ENCODE measurements around the gene GADD45A. TPM values are rescaled to one million over a fixed set of nuclear protein-coding genes. Genes with fewer than 3 reads are reported as not detected.

GADD45A gene, protein sequence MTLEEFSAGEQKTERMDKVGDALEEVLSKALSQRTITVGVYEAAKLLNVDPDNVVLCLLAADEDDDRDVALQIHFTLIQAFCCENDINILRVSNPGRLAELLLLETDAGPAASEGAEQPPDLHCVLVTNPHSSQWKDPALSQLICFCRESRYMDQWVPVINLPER
- 143 TPM for total RNA-seq (ENCODE audit: unreplicated experiment)
- long read RNA-seq, transcript GADD45A-202 (4 exons, 1,496 nt), result major isoform, 14 of 21 reads
- long read RNA-seq, partial matches to known transcripts, result 6 of 21 reads
- long read RNA-seq, other reads (novel, unspliced or antisense), result 1 of 21 reads

DNA sequence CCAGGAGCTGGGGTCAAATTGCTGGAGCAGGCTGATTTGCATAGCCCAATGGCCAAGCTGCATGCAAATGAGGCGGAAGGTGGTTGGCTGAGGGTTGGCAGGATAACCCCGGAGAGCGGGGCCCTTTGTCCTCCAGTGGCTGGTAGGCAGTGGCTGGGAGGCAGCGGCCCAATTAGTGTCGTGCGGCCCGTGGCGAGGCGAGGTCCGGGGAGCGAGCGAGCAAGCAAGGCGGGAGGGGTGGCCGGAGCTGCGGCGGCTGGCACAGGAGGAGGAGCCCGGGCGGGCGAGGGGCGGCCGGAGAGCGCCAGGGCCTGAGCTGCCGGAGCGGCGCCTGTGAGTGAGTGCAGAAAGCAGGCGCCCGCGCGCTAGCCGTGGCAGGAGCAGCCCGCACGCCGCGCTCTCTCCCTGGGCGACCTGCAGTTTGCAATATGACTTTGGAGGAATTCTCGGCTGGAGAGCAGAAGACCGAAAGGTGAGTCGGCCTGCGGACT, at the start of gene GADD45A:
Gene GADD45A (plus strand): TSS at position 135 of the 491 bp plus-strand sequence. CDS start 294 bp downstream, at position 429.
- peak within 1 kb of the TSS; percentile 88 for H3K4me3 Mint-ChIP-seq (ENCODE audit: unreplicated experiment)
- TF ChIP-seq, protein P1, sequence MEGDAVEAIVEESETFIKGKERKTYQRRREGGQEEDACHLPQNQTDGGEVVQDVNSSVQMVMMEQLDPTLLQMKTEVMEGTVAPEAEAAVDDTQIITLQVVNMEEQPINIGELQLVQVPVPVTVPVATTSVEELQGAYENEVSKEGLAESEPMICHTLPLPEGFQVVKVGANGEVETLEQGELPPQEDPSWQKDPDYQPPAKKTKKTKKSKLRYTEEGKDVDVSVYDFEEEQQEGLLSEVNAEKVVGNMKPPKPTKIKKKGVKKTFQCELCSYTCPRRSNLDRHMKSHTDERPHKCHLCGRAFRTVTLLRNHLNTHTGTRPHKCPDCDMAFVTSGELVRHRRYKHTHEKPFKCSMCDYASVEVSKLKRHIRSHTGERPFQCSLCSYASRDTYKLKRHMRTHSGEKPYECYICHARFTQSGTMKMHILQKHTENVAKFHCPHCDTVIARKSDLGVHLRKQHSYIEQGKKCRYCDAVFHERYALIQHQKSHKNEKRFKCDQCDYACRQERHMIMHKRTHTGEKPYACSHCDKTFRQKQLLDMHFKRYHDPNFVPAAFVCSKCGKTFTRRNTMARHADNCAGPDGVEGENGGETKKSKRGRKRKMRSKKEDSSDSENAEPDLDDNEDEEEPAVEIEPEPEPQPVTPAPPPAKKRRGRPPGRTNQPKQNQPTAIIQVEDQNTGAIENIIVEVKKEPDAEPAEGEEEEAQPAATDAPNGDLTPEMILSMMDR (IDR thresholded peaks at IDR 0.05; ENCODE audit: partially characterized antibody, unreplicated experiment), result no peak
- H3K27me3 Mint-ChIP-seq (ENCODE audit: unreplicated experiment), result peaks cover 11% of the 10 kb centered on the region
- H3K36me3 Mint-ChIP-seq (ENCODE audit: unreplicated experiment), result peaks cover 6% of the 10 kb centered on the region
- peak within 1 kb of the TSS; percentile 97 for H3K27ac Mint-ChIP-seq (ENCODE audit: unreplicated experiment)
- H3K9me3 Mint-ChIP-seq (ENCODE audit: unreplicated experiment), result peaks cover 18% of the 10 kb centered on the region
- peaks cover 24% of the 10 kb centered on the region for H3K4me1 Mint-ChIP-seq (ENCODE audit: low read depth, unreplicated experiment)
- peak; percentile 97 for DNase-seq

DNA sequence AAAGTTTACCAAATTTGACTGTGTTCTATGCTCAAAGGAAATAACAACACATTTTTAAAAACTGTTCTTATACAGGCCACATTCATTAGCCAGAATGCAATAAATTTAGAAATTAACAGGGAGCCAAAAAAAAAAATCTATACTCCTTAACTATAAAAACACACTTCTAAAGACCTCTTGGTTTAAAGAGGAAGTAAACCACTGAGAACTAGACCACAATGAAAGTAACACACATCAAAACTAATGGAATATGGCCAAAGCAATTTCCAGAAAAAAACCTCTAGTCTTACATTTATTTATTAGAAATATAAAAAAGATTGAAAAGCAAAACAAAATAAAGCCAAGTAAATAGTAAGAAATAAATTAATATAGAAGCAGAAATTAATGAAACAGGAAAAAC, 48.9 kb upstream of the GADD45A start:
- H3K27me3 Mint-ChIP-seq (ENCODE audit: unreplicated experiment), result no peaks in the 10 kb centered on the region
- DNase-seq, result no peak
- no peak overlapping the region for H3K27ac Mint-ChIP-seq (ENCODE audit: unreplicated experiment)
- TF ChIP-seq, protein P1 (IDR thresholded peaks at IDR 0.05; ENCODE audit: partially characterized antibody, unreplicated experiment), result no peak
- no peak overlapping the region for H3K4me3 Mint-ChIP-seq (ENCODE audit: unreplicated experiment)
- no peaks in the 10 kb centered on the region for H3K36me3 Mint-ChIP-seq (ENCODE audit: unreplicated experiment)
- H3K9me3 Mint-ChIP-seq (ENCODE audit: unreplicated experiment), result peaks cover 5% of the 10 kb centered on the region
- peaks cover 23% of the 10 kb centered on the region for H3K4me1 Mint-ChIP-seq (ENCODE audit: low read depth, unreplicated experiment)

GRCh38 chr1:67639361-67639760, 45.6 kb upstream of the GADD45A start:
- peaks cover 15% of the 10 kb centered on the region for H3K4me1 Mint-ChIP-seq (ENCODE audit: low read depth, unreplicated experiment)
- no peak overlapping the region for H3K27ac Mint-ChIP-seq (ENCODE audit: unreplicated experiment)
- H3K27me3 Mint-ChIP-seq (ENCODE audit: unreplicated experiment), result no peaks in the 10 kb centered on the region
- H3K36me3 Mint-ChIP-seq (ENCODE audit: unreplicated experiment), result no peaks in the 10 kb centered on the region
- no peak for DNase-seq
- no peak overlapping the region for H3K4me3 Mint-ChIP-seq (ENCODE audit: unreplicated experiment)
- peaks cover 3% of the 10 kb centered on the region for H3K9me3 Mint-ChIP-seq (ENCODE audit: unreplicated experiment)
- TF ChIP-seq, protein P1 (IDR thresholded peaks at IDR 0.05; ENCODE audit: partially characterized antibody, unreplicated experiment), result no peak

DNA sequence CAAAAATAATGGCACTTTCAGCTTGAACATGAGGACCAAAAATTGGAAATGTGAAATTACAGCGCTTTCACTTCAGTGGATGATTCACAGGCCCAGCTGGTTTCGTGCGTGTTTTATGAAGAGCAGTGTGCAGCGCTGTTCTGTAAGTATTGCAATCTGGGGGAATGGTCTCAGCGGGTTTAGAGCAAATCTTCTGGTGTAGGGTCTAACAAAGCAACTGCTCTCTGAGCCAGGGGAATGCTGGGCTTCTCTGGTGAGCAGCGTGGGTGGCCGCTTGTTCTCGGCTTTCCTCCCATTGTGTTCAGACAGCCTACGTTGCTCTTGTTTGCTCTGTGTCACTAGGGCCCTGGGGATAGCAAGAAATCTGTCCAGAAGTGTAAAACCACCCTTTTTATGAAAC, 42.4 kb upstream of the GADD45A start:
- TF ChIP-seq, protein P1 (IDR thresholded peaks at IDR 0.05; ENCODE audit: partially characterized antibody, unreplicated experiment), result no peak
- Mint-ChIP-seq H3K36me3 (ENCODE audit: unreplicated experiment) (no peaks in the 10 kb centered on the region), H3K4me3 (ENCODE audit: unreplicated experiment) (no peak overlapping the region), H3K27ac (ENCODE audit: unreplicated experiment) (peak overlapping the region; percentile 70), H3K27me3 (ENCODE audit: unreplicated experiment) (no peaks in the 10 kb centered on the region), H3K4me1 (ENCODE audit: low read depth, unreplicated experiment) (peaks cover 7% of the 10 kb centered on the region), H3K9me3 (ENCODE audit: unreplicated experiment) (no peaks in the 10 kb centered on the region)
- DNase-seq, result no peak

DNA sequence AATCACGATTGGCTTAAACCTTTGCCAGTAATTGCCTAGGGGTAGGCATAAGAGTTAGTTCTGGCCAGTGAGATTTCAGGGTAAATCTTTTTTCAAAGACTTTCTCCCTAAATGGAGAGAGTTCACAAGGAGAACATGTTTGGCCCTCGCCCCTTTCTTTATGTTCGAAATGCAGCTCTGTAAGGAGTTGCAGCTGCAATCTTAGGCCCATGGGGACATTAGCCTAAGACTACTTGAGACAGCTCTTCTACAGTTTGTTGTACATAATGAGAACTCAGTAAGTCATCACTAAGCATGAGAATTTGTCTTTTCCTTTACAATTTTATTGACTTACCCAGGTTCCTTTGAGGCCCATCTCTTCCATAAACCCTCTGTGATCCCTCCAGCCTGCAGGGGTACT, 40.4 kb upstream of the GADD45A start:
- Mint-ChIP-seq H3K27ac (ENCODE audit: unreplicated experiment) (no peak overlapping the region), H3K27me3 (ENCODE audit: unreplicated experiment) (no peaks in the 10 kb centered on the region), H3K36me3 (ENCODE audit: unreplicated experiment) (no peaks in the 10 kb centered on the region), H3K4me3 (ENCODE audit: unreplicated experiment) (no peak overlapping the region), H3K4me1 (ENCODE audit: low read depth, unreplicated experiment) (peaks cover 9% of the 10 kb centered on the region), H3K9me3 (ENCODE audit: unreplicated experiment) (no peaks in the 10 kb centered on the region)
- TF ChIP-seq, protein P1 (IDR thresholded peaks at IDR 0.05; ENCODE audit: partially characterized antibody, unreplicated experiment), result no peak
- no peak for DNase-seq

All from glutamatergic neuron (in vitro differentiated cells).